CD4-positive, alpha-beta T cell (primary cell): ENCODE results near the gene MLLT10. TPM values are rescaled to one million over a fixed set of nuclear protein-coding genes. Genes with fewer than 3 reads are reported as not detected.

Experiments used
- ATAC-seq: fragments of 200-7000 bp; cut with Tn5 transposase; one replicate; pipeline ENCODE4 v1.10.0; 2022; ENCODE audit warnings: mild to moderate bottlenecking; ENCODE audit not compliant: poor library complexity
- CTCF ChIA-PET: fragments of 350-600 bp; sonication (Branson Sonifier 250); formaldehyde crosslinking; loops from one replicate; lab custom pipeline; 2021; ENCODE audit warnings: antibody characterized with exemption, inconsistent platforms; lab: Charles Lee
- POLR2A ChIA-PET: fragments of 350-600 bp; sonication (Branson Sonifier 250); formaldehyde crosslinking; loops from one replicate; lab custom pipeline; 2021; ENCODE audit warnings: antibody characterized with exemption, inconsistent platforms; lab: Charles Lee
- DNase-seq, 14 experiments: peaks; one replicate each; pipeline ENCODE4 v3.0.0-alpha.2; 2013 to 2020; ENCODE audit warnings: mixed read lengths in 2 of 14
- H3K27ac ChIP-seq, 2 donors: one replicate each; pipeline versions ENCODE4 v1.5.1 to v1.7.0; 2013; ENCODE audit warnings: low read length in 2 of 2, low read depth in 1 of 2, mild to moderate bottlenecking in 1 of 2
- H3K27me3 ChIP-seq, 2 experiments: 1 replicate in 1 of 2; 2 replicates in 1 of 2; pipeline versions ENCODE4 v1.6.1 to v1.7.0; 2013; ENCODE audit warnings: low read length in 2 of 2, control low read depth in 1 of 2, mild to moderate bottlenecking in 1 of 2, moderate library complexity in 1 of 2; ENCODE audit not compliant: insufficient read depth in 2 of 2, control insufficient read depth in 1 of 2
- H3K36me3 ChIP-seq: one replicate; pipeline ENCODE4 v1.6.1; 2013; ENCODE audit warnings: low read length, control low read depth; ENCODE audit not compliant: insufficient read depth
- H3K4me1 ChIP-seq: one replicate; pipeline ENCODE4 v1.6.1; 2013; ENCODE audit warnings: low read length, control low read depth; ENCODE audit not compliant: insufficient read depth
- H3K4me3 ChIP-seq: one replicate; pipeline ENCODE4 v1.5.1; 2013; ENCODE audit warnings: mild to moderate bottlenecking, low read length, moderate library complexity
- H3K9me3 ChIP-seq, 2 experiments: 1 replicate in 1 of 2; 2 replicates in 1 of 2; pipeline versions ENCODE4 v1.6.1 to v1.7.0; 2013; ENCODE audit warnings: low read length in 2 of 2, mild to moderate bottlenecking in 2 of 2, control low read depth in 1 of 2, moderate library complexity in 1 of 2; ENCODE audit not compliant: control insufficient read depth in 1 of 2, insufficient read depth in 1 of 2
- H3K27ac Mint-ChIP-seq: one replicate; pipeline ENCODE4 v1.8.0; 2020; ENCODE audit warnings: mixed read lengths
- H3K27me3 Mint-ChIP-seq: one replicate; pipeline ENCODE4 v1.8.0; 2021; ENCODE audit warnings: mixed read lengths
- H3K36me3 Mint-ChIP-seq: one replicate; pipeline ENCODE4 v1.8.0; 2021; ENCODE audit warnings: low read depth, mixed read lengths
- H3K4me1 Mint-ChIP-seq: one replicate; pipeline ENCODE4 v1.8.0; 2021; ENCODE audit warnings: low read depth, mixed read lengths
- H3K4me3 Mint-ChIP-seq: one replicate; pipeline ENCODE4 v1.8.0; 2020; ENCODE audit warnings: mild to moderate bottlenecking, mixed read lengths
- H3K9me3 Mint-ChIP-seq: one replicate; pipeline ENCODE4 v1.8.0; 2020; ENCODE audit warnings: mixed read lengths
- CTCF ChIP-seq: fragments of 200-600 bp; IDR thresholded peaks from one replicate; pipeline ENCODE4 v1.8.0; 2022; ENCODE audit warnings: antibody characterized with exemption, mild to moderate bottlenecking
- intact Hi-C, 2 experiments: fragments of 100-400 bp; cut with DNase I in 1 of 2; cut with micrococcal nuclease in 1 of 2; formaldehyde crosslinking; loops; one replicate each; pipeline versions ENCODE4 v1.15.1 to v1.9.0; 2023 to 2025; cut with DNase I, micrococcal nuclease
- total RNA-seq, 174 experiments: library from RNA in 2 of 174; stranded (reverse) in 2 of 174; gene quantifications; one replicate each; pipeline ENCODE4 v1.2.3 and lab custom pipeline; 2021 to 2026

The MLLT10 gene
- total RNA-seq, 2 experiments from 2014 or later: 46.0 to 64.1 TPM

- H3K27me3 Mint-ChIP-seq: no peaks in the 10 kb centered on the region
- Histone ChIP-seq H3K36me3 (peaks cover 32% of the 10 kb centered on the region), H3K9me3 (no peaks in the 10 kb centered on the region), H3K27me3 (no peaks in the 10 kb centered on the region), H3K4me1 (peaks cover 49% of the 10 kb centered on the region), H3K27ac (peak overlapping the region; percentile 69 to 80), H3K4me3 (no peak overlapping the region)
- ChIA-PET POLR2A (interaction anchor here (1.1 kb wide), 1 partner anchor 16 kb away, joined by 4 read pairs; no protein-coding TSS in a partner anchor), CTCF (interaction anchor here (1.0 to 1.4 kb wide), 2 partner anchors 13 to 244 kb away, joined by 3 to 4 read pairs; no protein-coding TSS in a partner anchor)
- H3K36me3 Mint-ChIP-seq: peaks cover 78% of the 10 kb centered on the region
- peak overlapping the region; percentile 97 for H3K27ac Mint-ChIP-seq
- intact Hi-C loops: loop anchor here in 1 of 2 experiments (1.0 to 10.0 kb wide), 5 partner anchors 14 to 216 kb away; partner anchors contain the start of gene SKIDA1
- peak; percentile 93 for ATAC-seq
- DNase-seq: peak in 12 of 14 experiments; percentile 17 to 85 (median 46)
- peaks cover 67% of the 10 kb centered on the region for H3K4me1 Mint-ChIP-seq
- H3K9me3 Mint-ChIP-seq: no peaks in the 10 kb centered on the region
- H3K4me3 Mint-ChIP-seq: peak overlapping the region; percentile 81
- no peak for TF ChIP-seq CTCF
These were observed 207.0 kb downstream of the MLLT10 start for GRCh38 chr10:21740989-21741388.

- Histone ChIP-seq H3K4me1 (peaks cover 42% of the 10 kb centered on the region), H3K36me3 (peaks cover 32% of the 10 kb centered on the region), H3K27me3 (no peaks in the 10 kb centered on the region), H3K27ac (peak overlapping the region in 1 of 2 donors; percentile 36), H3K9me3 (no peaks in the 10 kb centered on the region), H3K4me3 (no peak overlapping the region)
- intact Hi-C loops: loop anchor here in 1 of 2 experiments (5.0 to 10.0 kb wide), 2 partner anchors 41 to 218 kb away; partner anchors contain the start of gene SKIDA1
- H3K4me1 Mint-ChIP-seq: peaks cover 61% of the 10 kb centered on the region
- TF ChIP-seq CTCF: no peak
- no peak overlapping the region for H3K4me3 Mint-ChIP-seq
- H3K27me3 Mint-ChIP-seq: no peaks in the 10 kb centered on the region
- no peaks in the 10 kb centered on the region for H3K9me3 Mint-ChIP-seq
- ATAC-seq (no peak), DNase-seq (no peak)
- CTCF ChIA-PET: interaction anchor here (1.0 kb wide), 1 partner anchor 10 kb away, joined by 3 read pairs; no protein-coding TSS in a partner anchor
- POLR2A ChIA-PET: interaction anchor here (1.3 kb wide), 1 partner anchor 22 kb away, joined by 4 read pairs; no protein-coding TSS in a partner anchor
- H3K27ac Mint-ChIP-seq: peak overlapping the region; percentile 97
- H3K36me3 Mint-ChIP-seq: peaks cover 70% of the 10 kb centered on the region
These were observed 208.8 kb downstream of the MLLT10 start for GRCh38 chr10:21742740-21743412.

GRCh38 chr10:21744223-21744622, 210.2 kb downstream of the MLLT10 start:
- H3K36me3 ChIP-seq: peaks cover 32% of the 10 kb centered on the region
- intact Hi-C loops: loop anchor here in 1 of 2 experiments (5.0 to 10.0 kb wide), 2 partner anchors 42 to 219 kb away; partner anchors contain the start of gene SKIDA1
- no peaks in the 10 kb centered on the region for H3K9me3 Mint-ChIP-seq
- ATAC-seq: no peak
- no peak overlapping the region for H3K4me3 Mint-ChIP-seq
- DNase-seq: no peak
- no peak overlapping the region for H3K27ac ChIP-seq
- peaks cover 61% of the 10 kb centered on the region for H3K36me3 Mint-ChIP-seq
- H3K4me1 Mint-ChIP-seq: peaks cover 56% of the 10 kb centered on the region
- no peaks in the 10 kb centered on the region for H3K27me3 ChIP-seq
- no peaks in the 10 kb centered on the region for H3K9me3 ChIP-seq
- H3K27me3 Mint-ChIP-seq: no peaks in the 10 kb centered on the region
- peak overlapping the region; percentile 78 for H3K27ac Mint-ChIP-seq
- ChIA-PET CTCF (no interaction called here), POLR2A (no interaction called here)
- no peak overlapping the region for H3K4me3 ChIP-seq
- TF ChIP-seq CTCF: no peak
- H3K4me1 ChIP-seq: peaks cover 37% of the 10 kb centered on the region
